ENCODE data around the gene HUS1. TPM values are rescaled to one million over a fixed set of nuclear protein-coding genes. Genes with fewer than 3 reads are reported as not detected.

Gene HUS1
- total and polyA plus RNA-seq, 2 of the 13 experiments (the other 11 are each of a cell fraction or from before 2014, with no cell fraction given): 14.8 to 16.9 TPM

DNA sequence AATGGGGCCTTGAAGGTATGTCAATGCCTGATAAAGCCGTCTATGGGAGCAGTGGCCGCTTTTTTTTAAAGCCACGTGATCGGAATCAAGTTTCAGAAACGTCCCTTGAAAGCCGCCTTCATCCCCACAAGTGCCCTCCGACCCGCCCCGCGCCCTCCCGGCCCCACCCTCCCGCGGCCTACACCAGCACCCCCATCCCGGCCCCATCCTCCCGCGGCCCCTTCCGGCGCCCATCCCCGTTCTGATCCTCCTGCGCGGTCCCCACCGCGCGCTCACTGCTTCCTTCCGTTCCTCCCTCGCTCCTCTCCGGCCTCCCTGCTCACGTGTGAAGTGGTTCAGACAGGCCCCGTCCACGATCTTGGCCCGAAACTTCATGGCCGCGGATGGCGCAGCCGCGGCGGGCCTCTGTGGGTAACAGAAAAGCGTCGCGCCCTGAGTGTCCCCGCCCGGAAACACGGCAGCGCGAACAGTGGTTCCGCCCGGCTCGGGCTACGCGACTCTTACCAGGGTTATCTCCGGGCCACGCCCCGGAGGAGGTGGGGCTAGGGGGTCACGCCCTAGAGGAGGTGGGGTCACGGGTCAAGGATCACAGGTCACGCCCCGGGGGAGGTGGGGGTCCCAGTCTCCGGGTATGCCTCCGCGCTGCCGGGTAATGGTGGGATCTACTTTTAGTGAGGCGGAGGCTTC, at the start of gene HUS1 (continued):
- TF ChIP-seq, protein P1, sequence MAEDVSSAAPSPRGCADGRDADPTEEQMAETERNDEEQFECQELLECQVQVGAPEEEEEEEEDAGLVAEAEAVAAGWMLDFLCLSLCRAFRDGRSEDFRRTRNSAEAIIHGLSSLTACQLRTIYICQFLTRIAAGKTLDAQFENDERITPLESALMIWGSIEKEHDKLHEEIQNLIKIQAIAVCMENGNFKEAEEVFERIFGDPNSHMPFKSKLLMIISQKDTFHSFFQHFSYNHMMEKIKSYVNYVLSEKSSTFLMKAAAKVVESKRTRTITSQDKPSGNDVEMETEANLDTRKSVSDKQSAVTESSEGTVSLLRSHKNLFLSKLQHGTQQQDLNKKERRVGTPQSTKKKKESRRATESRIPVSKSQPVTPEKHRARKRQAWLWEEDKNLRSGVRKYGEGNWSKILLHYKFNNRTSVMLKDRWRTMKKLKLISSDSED (CRISPR knock-in tag; IDR thresholded peaks at IDR 0.05): no peak
- TF ChIP-seq GFI1 (CRISPR knock-in tag; IDR thresholded peaks at IDR 0.05; ENCODE audit: borderline replicate concordance): peak; percentile 76; the same call in 1 of the 2 replicates
- peak; percentile 98 for TF ChIP-seq NR2F6 (IDR thresholded peaks at IDR 0.05)
- TF ChIP-seq NR2F6 (CRISPR knock-in tag; IDR thresholded peaks at IDR 0.05): peak; percentile 98
- TF ChIP-seq, protein P2, sequence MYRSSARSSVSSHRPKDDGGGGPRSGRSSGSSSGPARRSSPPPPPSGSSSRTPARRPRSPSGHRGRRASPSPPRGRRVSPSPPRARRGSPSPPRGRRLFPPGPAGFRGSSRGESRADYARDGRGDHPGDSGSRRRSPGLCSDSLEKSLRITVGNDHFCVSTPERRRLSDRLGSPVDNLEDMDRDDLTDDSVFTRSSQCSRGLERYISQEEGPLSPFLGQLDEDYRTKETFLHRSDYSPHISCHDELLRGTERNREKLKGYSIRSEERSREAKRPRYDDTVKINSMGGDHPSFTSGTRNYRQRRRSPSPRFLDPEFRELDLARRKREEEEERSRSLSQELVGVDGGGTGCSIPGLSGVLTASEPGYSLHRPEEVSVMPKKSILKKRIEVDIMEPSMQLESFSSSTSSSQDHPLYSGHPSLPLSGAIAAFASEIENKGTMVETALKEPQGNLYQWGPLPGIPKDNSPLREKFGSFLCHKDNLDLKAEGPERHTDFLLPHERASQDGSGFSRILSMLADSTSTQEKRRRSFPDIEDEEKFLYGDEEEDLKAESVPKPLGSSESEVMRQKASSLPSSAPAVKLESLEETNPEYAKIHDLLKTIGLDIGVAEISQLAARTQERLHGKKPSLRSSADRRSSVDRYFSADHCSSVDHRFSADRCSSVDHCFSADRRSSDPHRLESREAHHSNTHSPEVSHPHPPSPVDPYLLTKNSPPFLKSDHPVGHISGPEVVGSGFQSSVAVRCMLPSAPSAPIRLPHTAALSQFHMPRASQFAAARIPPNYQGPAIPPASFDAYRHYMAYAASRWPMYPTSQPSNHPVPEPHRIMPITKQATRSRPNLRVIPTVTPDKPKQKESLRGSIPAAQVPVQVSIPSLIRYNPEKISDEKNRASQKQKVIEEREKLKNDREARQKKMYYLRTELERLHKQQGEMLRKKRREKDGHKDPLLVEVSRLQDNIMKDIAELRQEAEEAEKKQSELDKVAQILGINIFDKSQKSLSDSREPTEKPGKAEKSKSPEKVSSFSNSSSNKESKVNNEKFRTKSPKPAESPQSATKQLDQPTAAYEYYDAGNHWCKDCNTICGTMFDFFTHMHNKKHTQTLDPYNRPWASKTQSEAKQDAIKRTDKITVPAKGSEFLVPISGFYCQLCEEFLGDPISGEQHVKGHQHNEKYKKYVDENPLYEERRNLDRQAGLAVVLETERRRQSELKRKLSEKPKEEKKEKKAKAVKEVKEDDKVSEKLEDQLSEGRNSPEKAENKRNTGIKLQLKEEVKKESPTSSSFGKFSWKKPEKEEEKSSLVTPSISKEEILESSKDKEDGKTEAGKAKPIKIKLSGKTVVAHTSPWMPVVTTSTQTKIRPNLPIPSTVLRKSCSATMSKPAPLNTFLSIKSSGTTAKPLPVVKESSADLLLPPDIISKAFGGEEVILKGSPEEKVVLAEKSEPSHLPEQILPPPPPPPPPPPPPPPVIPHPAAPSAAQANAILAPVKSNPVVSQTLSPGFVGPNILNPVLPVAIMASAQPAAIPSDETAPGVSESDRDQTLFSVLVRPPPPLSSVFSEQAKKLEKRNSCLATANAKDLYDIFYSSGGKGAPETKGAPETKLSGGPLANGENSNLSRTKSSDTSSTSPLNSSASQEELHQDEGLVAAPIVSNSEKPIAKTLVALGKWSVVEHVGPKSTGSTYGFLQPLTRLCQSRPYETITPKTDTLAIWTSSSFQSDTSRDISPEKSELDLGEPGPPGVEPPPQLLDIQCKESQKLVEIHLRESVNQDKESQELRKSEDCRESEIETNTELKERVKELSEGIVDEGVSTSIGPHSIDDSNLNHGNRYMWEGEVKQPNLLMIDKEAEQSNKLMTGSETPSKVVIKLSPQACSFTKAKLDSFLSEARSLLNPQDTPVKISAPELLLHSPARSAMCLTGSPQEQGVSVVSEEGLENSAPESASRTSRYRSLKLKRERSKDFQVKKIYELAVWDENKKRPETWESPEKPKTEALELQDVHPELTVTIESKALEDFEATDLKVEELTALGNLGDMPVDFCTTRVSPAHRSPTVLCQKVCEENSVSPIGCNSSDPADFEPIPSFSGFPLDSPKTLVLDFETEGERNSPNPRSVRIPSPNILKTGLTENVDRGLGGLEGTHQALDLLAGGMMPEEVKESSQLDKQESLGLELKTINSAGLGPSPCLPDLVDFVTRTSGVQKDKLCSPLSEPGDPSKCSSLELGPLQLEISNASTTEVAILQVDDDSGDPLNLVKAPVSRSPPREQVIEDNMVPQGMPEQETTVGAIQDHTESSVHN (CRISPR knock-in tag; IDR thresholded peaks at IDR 0.05): peak; percentile 80; the same call in 1 of the 2 replicates
- TF ChIP-seq SP2 (CRISPR knock-in tag; IDR thresholded peaks at IDR 0.05): no peak
- TF ChIP-seq REL (CRISPR knock-in tag; conservative IDR thresholded peaks at IDR 0.05): no peak
- TF ChIP-seq ZNF614 (CRISPR knock-in tag; IDR thresholded peaks at IDR 0.05; ENCODE audit: borderline replicate concordance): peak; percentile 95; the same call in 1 of the 2 replicates
- TF ChIP-seq, protein P3, sequence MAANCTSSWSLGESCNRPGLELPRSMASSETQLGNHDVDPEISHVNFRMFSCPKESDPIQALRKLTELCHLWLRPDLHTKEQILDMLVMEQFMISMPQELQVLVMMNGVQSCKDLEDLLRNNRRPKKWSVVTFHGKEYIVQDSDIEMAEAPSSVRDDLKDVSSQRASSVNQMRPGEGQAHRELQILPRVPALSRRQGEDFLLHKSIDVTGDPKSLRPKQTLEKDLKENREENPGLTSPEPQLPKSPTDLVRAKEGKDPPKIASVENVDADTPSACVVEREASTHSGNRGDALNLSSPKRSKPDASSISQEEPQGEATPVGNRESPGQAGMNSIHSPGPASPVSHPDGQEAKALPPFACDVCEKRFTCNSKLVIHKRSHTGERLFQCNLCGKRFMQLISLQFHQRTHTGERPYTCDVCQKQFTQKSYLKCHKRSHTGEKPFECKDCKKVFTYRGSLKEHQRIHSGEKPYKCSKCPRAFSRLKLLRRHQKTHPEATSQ (CRISPR knock-in tag; IDR thresholded peaks at IDR 0.05; ENCODE audit: borderline replicate concordance): no peak
- TF ChIP-seq ZNF124 (CRISPR knock-in tag; IDR thresholded peaks at IDR 0.05): peak; percentile 97
- TF ChIP-seq NFIB (CRISPR knock-in tag; IDR thresholded peaks at IDR 0.05; ENCODE audit: borderline replicate concordance): no peak
- TF ChIP-seq MIXL1 (CRISPR knock-in tag; IDR thresholded peaks at IDR 0.05): peak; percentile 70
- TF ChIP-seq, protein P4, sequence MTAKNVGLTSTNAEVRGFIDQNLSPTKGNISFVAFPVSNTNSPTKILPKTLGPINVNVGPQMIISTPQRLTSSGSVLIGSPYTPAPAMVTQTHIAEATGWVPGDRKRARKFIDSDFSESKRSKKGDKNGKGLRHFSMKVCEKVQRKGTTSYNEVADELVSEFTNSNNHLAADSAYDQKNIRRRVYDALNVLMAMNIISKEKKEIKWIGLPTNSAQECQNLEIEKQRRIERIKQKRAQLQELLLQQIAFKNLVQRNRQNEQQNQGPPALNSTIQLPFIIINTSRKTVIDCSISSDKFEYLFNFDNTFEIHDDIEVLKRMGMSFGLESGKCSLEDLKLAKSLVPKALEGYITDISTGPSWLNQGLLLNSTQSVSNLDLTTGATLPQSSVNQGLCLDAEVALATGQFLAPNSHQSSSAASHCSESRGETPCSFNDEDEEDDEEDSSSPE (CRISPR knock-in tag; IDR thresholded peaks at IDR 0.05): peak; percentile 75
- TF ChIP-seq ZSCAN20 (CRISPR knock-in tag; IDR thresholded peaks at IDR 0.05; ENCODE audit: borderline replicate concordance): 0 out of 2 replicates have a peak, but pooled peaks have one; percentile 38
- no peak for TF ChIP-seq SOX13 (IDR thresholded peaks at IDR 0.05)
- peak in 1 of 2 experiments; percentile 59; a peak in 2 of 4 replicates for TF ChIP-seq SOX13 (CRISPR knock-in tag; conservative IDR thresholded peaks at IDR 0.05 in 1 of 2, IDR thresholded peaks at IDR 0.05 in 1 of 2)
- TF ChIP-seq KMT2B (CRISPR knock-in tag; IDR thresholded peaks at IDR 0.05): peak; percentile 87
- 0 out of 2 replicates have a peak, but pooled peaks have one; percentile 54 for TF ChIP-seq TBX3 (IDR thresholded peaks at IDR 0.05; ENCODE audit: borderline replicate concordance)
